HCT116 (cell line): Measurements from ENCODE around the gene TELO2. TPM values are rescaled to one million over a fixed set of nuclear protein-coding genes. Genes with fewer than 3 reads are reported as not detected.

ENCODE experiments used
- ATAC-seq: fragments of 200-7000 bp; cut with Tn5 transposase; 2 replicates; pipeline ENCODE4 v1.9.1; 2020; ENCODE audit warnings: mild to moderate bottlenecking, moderate library complexity
- BruUV-seq: library from RNA; stranded (reverse); fragments of 400-500 nt; replicated peaks from 2 replicates; lab custom pipeline; 2021; lab: Mats Ljungman, UMichigan
- CTCF ChIA-PET: fragments of 300-600 bp; sonication (Branson Sonifier 250); formaldehyde crosslinking; loops from one replicate; lab custom pipeline; 2021; ENCODE audit warnings: antibody characterized with exemption; lab: Charles Lee
- POLR2A ChIA-PET: fragments of 300-600, 350-600 bp; sonication (Branson Sonifier 250); formaldehyde crosslinking; loops from one replicate; lab custom pipeline; 2021; ENCODE audit warnings: antibody characterized with exemption; lab: Charles Lee
- RAD21 ChIA-PET, 2 experiments: fragments of 300-600 bp; sonication (Branson Sonifier 250); formaldehyde crosslinking; loops; one replicate each; lab custom pipeline; 2023; ENCODE audit warnings: low total read pairs in 2 of 2; ENCODE audit not compliant: uncharacterized antibody in 2 of 2, unreplicated experiment in 2 of 2, low non-redundant PET in 1 of 2; lab: Charles Lee
- DNase-seq: peaks from one replicate; pipeline ENCODE4 v3.0.0-alpha.2; 2010; ENCODE audit warnings: low read depth, low spot score
- H2AFZ ChIP-seq: fragments of 200-600 bp; shearing (Covaris generic), sonication (generic); 2 replicates; pipeline ENCODE4 v1.6.1; 2017; ENCODE audit warnings: low read depth, mixed run types, mixed read lengths, antibody characterized with exemption, low read length; ENCODE audit not compliant: poor library complexity, severe bottlenecking
- H3K27ac ChIP-seq: 2 replicates; pipeline ENCODE4 v1.5.1; 2012; ENCODE audit warnings: low read depth, low read length
- H3K27me3 ChIP-seq: fragments of 200-600 bp; sonication (generic); 2 replicates; pipeline ENCODE4 v1.6.1; 2016; ENCODE audit warnings: mixed run types, low read length, mixed read lengths; ENCODE audit not compliant: insufficient read depth
- H3K36me3 ChIP-seq, 2 experiments: fragments of 200-500 bp in 1 of 2; fragments of 200-600 bp in 1 of 2; sonication (Bioruptor generic) in 1 of 2; sonication (generic) in 1 of 2; 2 replicates each; pipeline versions ENCODE4 v1.5.1 to v1.6.1; 2014 to 2016; ENCODE audit warnings: low read length in 2 of 2, inconsistent platforms in 1 of 2, mixed read lengths in 1 of 2, mixed run types in 1 of 2; ENCODE audit not compliant: insufficient read depth in 2 of 2, control insufficient read depth in 1 of 2
- H3K4me1 ChIP-seq, 2 experiments: fragments of 200-600 bp in 1 of 2; sonication (generic) in 1 of 2; 2 replicates each; pipeline versions ENCODE4 v1.5.1 to v1.6.1; 2012 to 2017; ENCODE audit warnings: low read length in 2 of 2, inconsistent platforms in 1 of 2, mild to moderate bottlenecking in 1 of 2, mixed read lengths in 1 of 2, mixed run types in 1 of 2, moderate library complexity in 1 of 2; ENCODE audit not compliant: insufficient read depth in 2 of 2, control insufficient read depth in 1 of 2
- H3K4me2 ChIP-seq: fragments of 200-600 bp; sonication (generic); 2 replicates; pipeline ENCODE4 v1.6.1; 2017; ENCODE audit warnings: mixed run types, low read length, mixed read lengths
- H3K4me3 ChIP-seq, 2 experiments: fragments of 200-600 bp in 1 of 2; sonication (generic) in 1 of 2; replicated peaks in 1 of 2; 2 replicates each; pipeline ENCODE4 v1.5.1; 2011 to 2016; ENCODE audit warnings: low read length in 2 of 2, control low read depth in 1 of 2, low read depth in 1 of 2, mild to moderate bottlenecking in 1 of 2, mixed read lengths in 1 of 2, mixed run types in 1 of 2
- H3K79me2 ChIP-seq: fragments of 200-600 bp; sonication (generic); 2 replicates; pipeline ENCODE4 v1.6.1; 2017; ENCODE audit warnings: mild to moderate bottlenecking, mixed run types, low read length, moderate library complexity, mixed read lengths; ENCODE audit not compliant: insufficient read depth
- H3K9ac ChIP-seq: fragments of 200-600 bp; sonication (generic); 2 replicates; pipeline ENCODE4 v1.6.1; 2016; ENCODE audit warnings: low read length, mixed read lengths
- H3K9me2 ChIP-seq: fragments of 200-600 bp; sonication (generic), shearing (Covaris generic); 2 replicates; pipeline ENCODE4 v1.6.1; 2017; ENCODE audit warnings: mixed run types, mild to moderate bottlenecking, moderate library complexity; ENCODE audit not compliant: insufficient read depth
- H3K9me3 ChIP-seq, 2 experiments: fragments of 200-500 bp in 1 of 2; fragments of 200-600 bp in 1 of 2; sonication (Bioruptor generic) in 1 of 2; sonication (generic) in 1 of 2; 2 replicates each; pipeline ENCODE4 v1.6.1; 2014 to 2017; ENCODE audit warnings: low read length in 2 of 2, mixed read lengths in 2 of 2, inconsistent platforms in 1 of 2, low read depth in 1 of 2, mild to moderate bottlenecking in 1 of 2, mixed run types in 1 of 2, moderate library complexity in 1 of 2; ENCODE audit not compliant: control insufficient read depth in 1 of 2, insufficient read depth in 1 of 2
- H4K20me1 ChIP-seq: fragments of 200-600 bp; sonication (generic), shearing (Covaris generic); 2 replicates; pipeline ENCODE4 v1.6.1; 2017; ENCODE audit warnings: mixed run types, mild to moderate bottlenecking, moderate library complexity; ENCODE audit not compliant: insufficient read depth
- CEBPB ChIP-seq: IDR thresholded peaks from 2 replicates; pipeline ENCODE4 v1.6.1; 2012; ENCODE audit warnings: low read depth
- ELF1 ChIP-seq: IDR thresholded peaks from 2 replicates; pipeline ENCODE4 v1.6.1; 2012; ENCODE audit warnings: low read depth, borderline replicate concordance
- EZH2phosphoT487 ChIP-seq: fragments of 200-600 bp; IDR thresholded peaks from 2 replicates; pipeline ENCODE4 v1.6.1; 2018; ENCODE audit warnings: antibody characterized with exemption, borderline replicate concordance
- FOSL1 ChIP-seq: IDR thresholded peaks from 2 replicates; pipeline ENCODE4 v1.6.1; 2012; ENCODE audit warnings: low read depth
- SIN3A ChIP-seq: IDR thresholded peaks from 2 replicates; pipeline ENCODE4 v1.6.1; 2012; ENCODE audit warnings: low read depth
- YY1 ChIP-seq: IDR thresholded peaks from 2 replicates; pipeline ENCODE4 v1.6.1; 2011; ENCODE audit warnings: low read length, low read depth, moderate library complexity, mild to moderate bottlenecking; ENCODE audit not compliant: insufficient replicate concordance; ENCODE audit errors: extremely low read depth
- intact Hi-C: fragments of 100-400 bp; cut with micrococcal nuclease; formaldehyde crosslinking; loops from 2 replicates; pipeline ENCODE4 v1.10.0; 2022
- total RNA-seq: library from RNA; stranded (reverse); gene quantifications from one replicate; pipeline ENCODE4 v1.2.1, GENCODE V29; 2021; ENCODE audit not compliant: unreplicated experiment
- TF ChIP-seq, protein P1 (sequence below): IDR thresholded peaks from 2 replicates; pipeline ENCODE4 v1.6.1; 2012; ENCODE audit warnings: low read depth

The TELO2 gene
- total RNA-seq, 1 experiment from 2014 or later = 74.3 TPM

DNA sequence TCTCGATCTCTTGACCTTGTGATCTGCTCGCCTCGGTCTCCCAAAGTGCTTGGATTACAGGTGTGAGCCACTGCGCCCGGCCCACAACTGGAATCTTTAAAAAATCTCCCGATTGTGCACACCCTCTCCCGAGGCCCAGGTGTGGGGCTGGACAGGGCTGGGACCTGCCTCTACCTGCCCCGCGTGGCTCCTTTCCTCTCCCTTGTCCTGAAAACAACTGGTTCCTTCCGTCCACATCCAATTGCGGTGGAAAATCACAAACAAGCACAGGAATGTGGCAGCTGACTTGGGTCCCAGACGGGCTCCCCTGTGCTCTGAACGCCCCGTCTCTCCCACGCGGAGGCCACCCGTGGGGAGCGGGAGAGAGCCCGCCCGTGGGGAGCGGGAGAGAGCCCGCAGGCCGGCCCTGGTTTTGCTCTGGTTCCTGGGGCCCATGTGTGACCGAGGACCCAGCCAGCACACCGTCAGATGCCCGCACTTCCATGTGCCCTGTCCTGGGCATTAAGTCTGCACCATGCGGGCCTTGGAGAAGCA lies 37.3 kb downstream of the TELO2 start:
- BruUV-seq = no TSS peak
- no peaks in the 10 kb centered on the region for H3K79me2 ChIP-seq
- ATAC-seq (no peak), DNase-seq (no peak)
- no peak for TF ChIP-seq CEBPB
- TF ChIP-seq YY1 = no peak
- no peak for TF ChIP-seq FOSL1
- TF ChIP-seq, protein P1, sequence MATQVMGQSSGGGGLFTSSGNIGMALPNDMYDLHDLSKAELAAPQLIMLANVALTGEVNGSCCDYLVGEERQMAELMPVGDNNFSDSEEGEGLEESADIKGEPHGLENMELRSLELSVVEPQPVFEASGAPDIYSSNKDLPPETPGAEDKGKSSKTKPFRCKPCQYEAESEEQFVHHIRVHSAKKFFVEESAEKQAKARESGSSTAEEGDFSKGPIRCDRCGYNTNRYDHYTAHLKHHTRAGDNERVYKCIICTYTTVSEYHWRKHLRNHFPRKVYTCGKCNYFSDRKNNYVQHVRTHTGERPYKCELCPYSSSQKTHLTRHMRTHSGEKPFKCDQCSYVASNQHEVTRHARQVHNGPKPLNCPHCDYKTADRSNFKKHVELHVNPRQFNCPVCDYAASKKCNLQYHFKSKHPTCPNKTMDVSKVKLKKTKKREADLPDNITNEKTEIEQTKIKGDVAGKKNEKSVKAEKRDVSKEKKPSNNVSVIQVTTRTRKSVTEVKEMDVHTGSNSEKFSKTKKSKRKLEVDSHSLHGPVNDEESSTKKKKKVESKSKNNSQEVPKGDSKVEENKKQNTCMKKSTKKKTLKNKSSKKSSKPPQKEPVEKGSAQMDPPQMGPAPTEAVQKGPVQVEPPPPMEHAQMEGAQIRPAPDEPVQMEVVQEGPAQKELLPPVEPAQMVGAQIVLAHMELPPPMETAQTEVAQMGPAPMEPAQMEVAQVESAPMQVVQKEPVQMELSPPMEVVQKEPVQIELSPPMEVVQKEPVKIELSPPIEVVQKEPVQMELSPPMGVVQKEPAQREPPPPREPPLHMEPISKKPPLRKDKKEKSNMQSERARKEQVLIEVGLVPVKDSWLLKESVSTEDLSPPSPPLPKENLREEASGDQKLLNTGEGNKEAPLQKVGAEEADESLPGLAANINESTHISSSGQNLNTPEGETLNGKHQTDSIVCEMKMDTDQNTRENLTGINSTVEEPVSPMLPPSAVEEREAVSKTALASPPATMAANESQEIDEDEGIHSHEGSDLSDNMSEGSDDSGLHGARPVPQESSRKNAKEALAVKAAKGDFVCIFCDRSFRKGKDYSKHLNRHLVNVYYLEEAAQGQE = no peak
- TF ChIP-seq EZH2phosphoT487 = no peak
- no peak for TF ChIP-seq SIN3A
- no peak for TF ChIP-seq ELF1
- no peaks in the 10 kb centered on the region for H3K4me1 ChIP-seq
- intact Hi-C loops = no loop called here
- no peak overlapping the region for H3K27ac ChIP-seq
- CTCF ChIA-PET = no interaction called here
- no peaks in the 10 kb centered on the region for H3K27me3 ChIP-seq
- RAD21 ChIA-PET = no interaction called here
- no peak overlapping the region for H2AFZ ChIP-seq
- H3K4me3 ChIP-seq = no peak overlapping the region
- no peaks in the 10 kb centered on the region for H3K36me3 ChIP-seq
- H3K9me3 ChIP-seq = no peaks in the 10 kb centered on the region
- no peak overlapping the region for H3K4me2 ChIP-seq
- POLR2A ChIA-PET = no interaction called here
- H3K9me2 ChIP-seq = no peaks in the 10 kb centered on the region
- H4K20me1 ChIP-seq = no peaks in the 10 kb centered on the region
- H3K9ac ChIP-seq = no peak overlapping the region
